ENCODE results near the gene USP40.

- TF ChIP-seq CTCF (IDR thresholded peaks at IDR 0.05) = no peak
- no peak for TF ChIP-seq POLR2AphosphoS5 (IDR thresholded peaks at IDR 0.05)
- TF ChIP-seq POLR2A (IDR thresholded peaks at IDR 0.05) = no peak
Measured at GRCh38 chr2:233450864-233451575, 115.6 kb downstream of the USP40 start.
